GM12873 (cell line): ENCODE data around the gene LINGO1.

Experiments
- CTCF ChIP-seq: IDR thresholded peaks from 2 replicates; pipeline ENCODE4 v1.5.1; 2012; ENCODE audit warnings: low read depth, mild to moderate bottlenecking, moderate library complexity, low read length, control low read depth; ENCODE audit not compliant: insufficient read depth; ENCODE audit errors: missing control alignments

The LINGO1 gene

GRCh38 chr15:77664428-77664827, 31.7 kb upstream of the LINGO1 start:
- no peak for TF ChIP-seq CTCF

GRCh38 chr15:77663256-77663655, 30.5 kb upstream of the LINGO1 start:
- TF ChIP-seq CTCF, result no peak

GRCh38 chr15:77659350-77660321, 26.9 kb upstream of the LINGO1 start:
- TF ChIP-seq CTCF, result peak; percentile 56

- TF ChIP-seq CTCF, result no peak
These were observed 25.6 kb upstream of the LINGO1 start for GRCh38 chr15:77658304-77658703.

- TF ChIP-seq CTCF, result no peak
These were observed 25.0 kb upstream of the LINGO1 start for GRCh38 chr15:77657634-77658238.

- no peak for TF ChIP-seq CTCF
These were observed 23.6 kb upstream of the LINGO1 start for GRCh38 chr15:77656294-77656693.

- peak; percentile 60 for TF ChIP-seq CTCF
These were observed 22.3 kb upstream of the LINGO1 start for GRCh38 chr15:77654975-77655374.
